Testis (tissue), 2 donors: ENCODE results near the gene UBE2O.

Experiments
- POLR2A ChIP-seq: fragments of 450-650 bp; IDR thresholded peaks from one replicate; pipeline ENCODE4 v1.6.1; 2017; ENCODE audit warnings: antibody characterized with exemption, mild to moderate bottlenecking, moderate library complexity
- TF ChIP-seq, protein P1 (sequence below), 3 experiments: fragments of 450-650 bp in 2 of 3; fragments of 200-600 bp in 1 of 3; sonication (generic) in 1 of 3; IDR thresholded peaks; one replicate each; pipeline ENCODE4 v1.5.1; 2016 to 2019; ENCODE audit warnings: antibody characterized with exemption in 3 of 3, mild to moderate bottlenecking in 2 of 3, moderate library complexity in 1 of 3

- TF ChIP-seq, protein P1, sequence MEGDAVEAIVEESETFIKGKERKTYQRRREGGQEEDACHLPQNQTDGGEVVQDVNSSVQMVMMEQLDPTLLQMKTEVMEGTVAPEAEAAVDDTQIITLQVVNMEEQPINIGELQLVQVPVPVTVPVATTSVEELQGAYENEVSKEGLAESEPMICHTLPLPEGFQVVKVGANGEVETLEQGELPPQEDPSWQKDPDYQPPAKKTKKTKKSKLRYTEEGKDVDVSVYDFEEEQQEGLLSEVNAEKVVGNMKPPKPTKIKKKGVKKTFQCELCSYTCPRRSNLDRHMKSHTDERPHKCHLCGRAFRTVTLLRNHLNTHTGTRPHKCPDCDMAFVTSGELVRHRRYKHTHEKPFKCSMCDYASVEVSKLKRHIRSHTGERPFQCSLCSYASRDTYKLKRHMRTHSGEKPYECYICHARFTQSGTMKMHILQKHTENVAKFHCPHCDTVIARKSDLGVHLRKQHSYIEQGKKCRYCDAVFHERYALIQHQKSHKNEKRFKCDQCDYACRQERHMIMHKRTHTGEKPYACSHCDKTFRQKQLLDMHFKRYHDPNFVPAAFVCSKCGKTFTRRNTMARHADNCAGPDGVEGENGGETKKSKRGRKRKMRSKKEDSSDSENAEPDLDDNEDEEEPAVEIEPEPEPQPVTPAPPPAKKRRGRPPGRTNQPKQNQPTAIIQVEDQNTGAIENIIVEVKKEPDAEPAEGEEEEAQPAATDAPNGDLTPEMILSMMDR (IDR thresholded peaks at IDR 0.05), result no peak
- TF ChIP-seq POLR2A, result no peak
Measured at GRCh38 chr17:76371656-76372628, 81.0 kb downstream of the UBE2O start.
